ENCODE results near the gene RARS2. TPM values are rescaled to one million over a fixed set of nuclear protein-coding genes. Genes with fewer than 3 reads are reported as not detected.

Gene RARS2, protein sequence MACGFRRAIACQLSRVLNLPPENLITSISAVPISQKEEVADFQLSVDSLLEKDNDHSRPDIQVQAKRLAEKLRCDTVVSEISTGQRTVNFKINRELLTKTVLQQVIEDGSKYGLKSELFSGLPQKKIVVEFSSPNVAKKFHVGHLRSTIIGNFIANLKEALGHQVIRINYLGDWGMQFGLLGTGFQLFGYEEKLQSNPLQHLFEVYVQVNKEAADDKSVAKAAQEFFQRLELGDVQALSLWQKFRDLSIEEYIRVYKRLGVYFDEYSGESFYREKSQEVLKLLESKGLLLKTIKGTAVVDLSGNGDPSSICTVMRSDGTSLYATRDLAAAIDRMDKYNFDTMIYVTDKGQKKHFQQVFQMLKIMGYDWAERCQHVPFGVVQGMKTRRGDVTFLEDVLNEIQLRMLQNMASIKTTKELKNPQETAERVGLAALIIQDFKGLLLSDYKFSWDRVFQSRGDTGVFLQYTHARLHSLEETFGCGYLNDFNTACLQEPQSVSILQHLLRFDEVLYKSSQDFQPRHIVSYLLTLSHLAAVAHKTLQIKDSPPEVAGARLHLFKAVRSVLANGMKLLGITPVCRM
- total RNA-seq (2021; fragmentation: NEBNext Ultra II Directional; extraction: Animal tissue kit (Norgen Biotek cat#: 25700)): 38.5 and 40.5 TPM in 2 replicates
- 4.9 and 10.2 TPM in 2 replicates for polyA plus RNA-seq (2011; rRNA removed)
- polyA plus RNA-seq (2011; cell fraction: cytosol; rRNA removed): 11.0 TPM
- polyA plus RNA-seq (2011; cell fraction: nucleus; rRNA removed): 5.3 TPM
- 26.8 to 35.2 TPM (median 27.5 TPM) in 4 replicates for polyA plus RNA-seq (2012, experiment 1 of 2)
- 2.8 TPM for polyA plus RNA-seq (2012, experiment 2 of 2)
- 34.6 TPM for polyA plus RNA-seq (2013, experiment 1 of 2)
- 32.8 TPM for polyA plus RNA-seq (2013, experiment 2 of 2)
- 8.9 and 12.7 TPM in 2 replicates for polyA minus RNA-seq (2011; rRNA and poly(A)+ RNA removed)
- polyA minus RNA-seq (2011; cell fraction: cytosol; rRNA and poly(A)+ RNA removed): 8.1 TPM
- polyA minus RNA-seq (2011; cell fraction: nucleus; rRNA and poly(A)+ RNA removed): 25.7 TPM
- long read RNA-seq, experiment 1, partial matches to known transcripts: 12 of 30 reads
- long read RNA-seq, experiment 1, other reads (novel, unspliced or antisense): 16 of 30 reads
- long read RNA-seq, experiment 2, transcript RARS2-201 (20 exons, 1,818 nt): major isoform, 27 of 53 reads
- long read RNA-seq, experiment 2, partial matches to known transcripts: 2 of 53 reads
- long read RNA-seq, experiment 2, other reads (novel, unspliced or antisense): 24 of 53 reads

DNA sequence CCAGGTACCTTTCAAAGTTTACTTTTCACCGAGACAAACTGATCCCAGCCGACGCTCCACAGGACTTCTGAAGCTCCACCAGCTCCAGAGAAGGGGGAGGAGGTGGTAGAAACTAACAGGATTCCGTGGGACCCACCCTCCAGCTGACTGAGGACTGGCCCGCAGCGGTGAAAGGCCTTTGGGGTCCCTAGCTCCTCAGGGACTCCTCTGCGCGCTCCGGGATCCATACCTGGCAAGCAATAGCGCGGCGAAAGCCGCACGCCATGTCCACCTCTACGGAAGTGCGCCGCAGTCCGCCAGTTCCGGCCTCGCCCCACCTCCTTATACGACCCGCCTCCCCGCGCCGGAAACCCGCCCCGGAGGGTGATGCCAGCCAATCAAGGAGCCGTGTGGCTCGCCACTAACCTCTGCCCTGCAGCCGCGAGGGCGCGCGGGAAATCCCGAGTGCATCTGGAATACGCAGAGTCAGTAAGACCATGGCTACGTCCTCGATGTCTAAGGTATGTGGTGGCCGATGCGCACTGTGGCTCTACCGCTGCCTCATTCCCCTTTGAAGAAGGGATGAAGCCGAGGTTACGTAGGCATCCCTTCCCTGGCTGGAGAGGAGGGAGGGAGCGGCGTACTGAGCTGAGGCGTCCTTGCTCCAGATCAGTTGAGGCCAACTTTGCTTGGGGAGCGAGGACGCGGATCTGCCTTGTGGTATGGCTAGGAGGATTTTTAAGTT is at the start of gene RARS2, which contains the start of gene ORC3:
RARS2 (minus strand) TSS at position 295 of the 724 bp plus-strand sequence; CDS start at position 265, 30 bp downstream.
ORC3 (plus strand) TSS at position 443 of the 724 bp plus-strand sequence; CDS start at position 477, 34 bp downstream.
- H2BK12ac ChIP-seq (ENCODE audit: low read depth, low read length): peak within 1 kb of the TSS; percentile 89
- peak within 1 kb of the TSS; percentile 90 to 100 (median 98) for H3K4me3 ChIP-seq (ENCODE audit: extremely low read depth in 1 of 4, insufficient read depth in 2 of 4, low read depth in 3 of 4, low read length in 4 of 4)
- H3K9ac ChIP-seq (replicated peaks in 1 of 4; ENCODE audit: extremely low read depth in 1 of 4, low read depth in 3 of 4, low read length in 3 of 4): peak within 1 kb of the TSS; percentile 92 to 100 (median 99)
- H2BK20ac ChIP-seq (ENCODE audit: low read length): 0 out of 2 replicates have a peak within 1 kb of the TSS, but pooled peaks have one; percentile 9
- peak within 1 kb of the TSS; percentile 99 for H3K18ac ChIP-seq (ENCODE audit: extremely low read depth, low read length)
- H4K8ac ChIP-seq (ENCODE audit: extremely low read depth, insufficient read depth, low read length): peak within 1 kb of the TSS; percentile 94; the same call in 1 of the 2 replicates
- peak within 1 kb of the TSS; percentile 99 for H2BK5ac ChIP-seq (ENCODE audit: low read depth, low read length)
- peak within 1 kb of the TSS; percentile 67 for H3K14ac ChIP-seq (ENCODE audit: insufficient read length)
- H4K20me1 ChIP-seq (replicated peaks in 1 of 2; ENCODE audit: control insufficient read depth in 1 of 2, insufficient read depth in 2 of 2, low read length in 2 of 2): no peaks in the 10 kb centered on the region
- peak within 1 kb of the TSS; percentile 55 for H3K4ac ChIP-seq (replicated peaks; ENCODE audit: insufficient read length, low read depth, low read length)
- peak within 1 kb of the TSS; percentile 63 to 91 for H3K4me2 ChIP-seq (ENCODE audit: insufficient read depth in 1 of 2, low read depth in 2 of 2, low read length in 2 of 2)
- H3K27me3 ChIP-seq (replicated peaks in 1 of 4; ENCODE audit: control insufficient read depth in 3 of 4, extremely low read depth in 1 of 4, insufficient read depth in 3 of 4, low read length in 3 of 4): no peaks in the 10 kb centered on the region
- peak within 1 kb of the TSS; percentile 79; the same call in 1 of the 2 replicates for H2AK5ac ChIP-seq (ENCODE audit: low read depth, low read length)
- peak within 1 kb of the TSS; percentile 83 for H2AFZ ChIP-seq (ENCODE audit: low read length)
- H3K36me3 ChIP-seq (ENCODE audit: control insufficient read depth in 2 of 4, insufficient read depth in 4 of 4, low read length in 3 of 4): peaks cover 0 to 18% (median 4%) of the 10 kb centered on the region in 4 experiments; a peak in 4 of 8 replicates
- peak within 1 kb of the TSS; percentile 94 for H4K91ac ChIP-seq (replicated peaks; ENCODE audit: insufficient read length, low read length)
- H3K56ac ChIP-seq (replicated peaks; ENCODE audit: insufficient read length, low read depth, low read length): peak within 1 kb of the TSS; percentile 63
- FAIRE-seq (no peak), DNase-seq (ENCODE audit: low read depth in 1 of 2, low spot score in 2 of 2) (peak; percentile 82 to 96)
- peaks cover 37 to 92% of the 10 kb centered on the region in 2 experiments for H3K79me2 ChIP-seq (ENCODE audit: control insufficient read depth in 1 of 2, insufficient read depth in 2 of 2, low read length in 2 of 2)
- H2BK120ac ChIP-seq (replicated peaks; ENCODE audit: low read depth, low read length): peak within 1 kb of the TSS; percentile 50
- peaks cover 0 to 3% (median 1%) of the 10 kb centered on the region in 4 experiments; a peak in 2 of 7 replicates for H3K4me1 ChIP-seq (replicated peaks in 1 of 4; ENCODE audit: control insufficient read depth in 3 of 4, insufficient read depth in 4 of 4, low read length in 3 of 4)
- H3K79me1 ChIP-seq (ENCODE audit: low read depth, low read length): no peaks in the 10 kb centered on the region; the same call in 1 of the 2 replicates
- H3K23me2 ChIP-seq (ENCODE audit: low read depth, low read length): peaks cover 14% of the 10 kb centered on the region
- H3K9me3 ChIP-seq (ENCODE audit: insufficient read depth in 2 of 2, low read depth in 1 of 2, low read length in 1 of 2): no peaks in the 10 kb centered on the region
- no peak within 1 kb of the TSS for H3K23ac ChIP-seq (ENCODE audit: insufficient read length)
- H4K5ac ChIP-seq (ENCODE audit: insufficient read length, low read depth, low read length): peak within 1 kb of the TSS; percentile 98
- peak within 1 kb of the TSS; percentile 94 for H3K27ac ChIP-seq (ENCODE audit: low read depth, low read length)
- H2BK15ac ChIP-seq (ENCODE audit: low read length): peak within 1 kb of the TSS; percentile 89
- ChIA-PET CTCF (ENCODE audit: partially characterized antibody) (interaction anchor here (0.5 kb wide), 1 partner anchor 40 kb away, joined by 4 read pairs; no protein-coding TSS in a partner anchor), POLR2A (ENCODE audit: partially characterized antibody) (interaction anchor here (0.7 to 4.1 kb wide), 16 partner anchors 8 to 181 kb away, joined by 3 to 30 read pairs (median 4); partner anchors contain the start of gene AKIRIN2)
- 1% methylated on average over 42 of the region's 49 CpGs; no CpG with 5 or more reads in 1 of the 2 experiments for WGBS, 2 experiments (ENCODE audit: extremely low coverage in 1 of 2, insufficient coverage in 1 of 2, insufficient read length in 1 of 2, insufficient replicate concordance in 2 of 2, low coverage in 1 of 2, low lambda C conversion rate in 2 of 2, missing lambda C conversion rate in 1 of 2)
- peak; percentile 89 for TF ChIP-seq GABPA (IDR thresholded peaks at IDR 0.05; ENCODE audit: borderline replicate concordance, insufficient read depth, low read length)
- TF ChIP-seq POLR2A (IDR thresholded peaks at IDR 0.05; ENCODE audit: control extremely low read depth in 1 of 2, low read depth in 2 of 2, low read length in 2 of 2): peak; percentile 96 to 97
- TF ChIP-seq, protein P1, sequence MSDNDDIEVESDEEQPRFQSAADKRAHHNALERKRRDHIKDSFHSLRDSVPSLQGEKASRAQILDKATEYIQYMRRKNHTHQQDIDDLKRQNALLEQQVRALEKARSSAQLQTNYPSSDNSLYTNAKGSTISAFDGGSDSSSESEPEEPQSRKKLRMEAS (IDR thresholded peaks at IDR 0.05): 0 out of 2 replicates have a peak, but pooled peaks have one; percentile 50
- peak; percentile 54 to 63; a peak in 2 of 4 replicates for TF ChIP-seq SIN3A (conservative IDR thresholded peaks at IDR 0.05 in 1 of 2, IDR thresholded peaks at IDR 0.05 in 1 of 2; ENCODE audit: low read depth in 1 of 2, low read length in 2 of 2)
- TF ChIP-seq POLR2AphosphoS5 (IDR thresholded peaks at IDR 0.05; ENCODE audit: low read depth, low read length): peak; percentile 98

Measured in H1 (cell line).